Measurements from ENCODE around the gene MBD6.

DNA sequence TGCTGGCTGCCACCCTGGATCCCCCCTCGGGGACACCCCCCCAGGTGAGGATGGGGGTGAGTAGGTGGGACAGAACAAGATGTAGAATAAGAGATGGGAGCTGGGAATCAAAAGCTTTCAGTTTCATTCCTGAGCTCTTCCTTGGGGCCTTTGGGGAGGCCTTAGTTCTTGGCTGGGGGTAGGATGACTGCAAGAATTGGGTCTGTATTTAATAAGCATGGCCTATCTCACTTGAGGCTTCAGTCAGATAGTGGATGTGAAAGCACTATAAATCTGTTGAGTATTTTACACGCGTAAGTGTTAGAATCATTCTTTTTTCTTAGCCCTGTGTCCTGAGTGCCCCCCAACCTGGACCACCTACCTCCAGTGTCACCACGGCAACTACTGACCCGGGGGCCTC lies 4.6 kb downstream of the MBD6 start:
- no peak for TF ChIP-seq EZH2 (IDR thresholded peaks at IDR 0.05)
- TF ChIP-seq POLR2AphosphoS5 (IDR thresholded peaks at IDR 0.05; ENCODE audit: borderline replicate concordance, low read depth, low read length): no peak
